CD4-positive, alpha-beta T cell (primary cell): ENCODE data around the gene AGFG1. TPM values are rescaled to one million over a fixed set of nuclear protein-coding genes. Genes with fewer than 3 reads are reported as not detected.

Experiments
- ATAC-seq: fragments of 200-7000 bp; cut with Tn5 transposase; one replicate; pipeline ENCODE4 v1.10.0; 2022; ENCODE audit warnings: mild to moderate bottlenecking; ENCODE audit not compliant: poor library complexity
- CTCF ChIA-PET: fragments of 350-600 bp; sonication (Branson Sonifier 250); formaldehyde crosslinking; loops from one replicate; lab custom pipeline; 2021; ENCODE audit warnings: antibody characterized with exemption, inconsistent platforms; lab: Charles Lee
- POLR2A ChIA-PET: fragments of 350-600 bp; sonication (Branson Sonifier 250); formaldehyde crosslinking; loops from one replicate; lab custom pipeline; 2021; ENCODE audit warnings: antibody characterized with exemption, inconsistent platforms; lab: Charles Lee
- DNase-seq, 14 experiments: peaks; one replicate each; pipeline ENCODE4 v3.0.0-alpha.2; 2013 to 2020; ENCODE audit warnings: mixed read lengths in 2 of 14
- H3K27ac ChIP-seq, 2 donors: one replicate each; pipeline versions ENCODE4 v1.5.1 to v1.7.0; 2013; ENCODE audit warnings: low read length in 2 of 2, low read depth in 1 of 2, mild to moderate bottlenecking in 1 of 2
- H3K27me3 ChIP-seq, 2 experiments: 1 replicate in 1 of 2; 2 replicates in 1 of 2; pipeline versions ENCODE4 v1.6.1 to v1.7.0; 2013; ENCODE audit warnings: low read length in 2 of 2, control low read depth in 1 of 2, mild to moderate bottlenecking in 1 of 2, moderate library complexity in 1 of 2; ENCODE audit not compliant: insufficient read depth in 2 of 2, control insufficient read depth in 1 of 2
- H3K36me3 ChIP-seq: one replicate; pipeline ENCODE4 v1.6.1; 2013; ENCODE audit warnings: low read length, control low read depth; ENCODE audit not compliant: insufficient read depth
- H3K4me1 ChIP-seq: one replicate; pipeline ENCODE4 v1.6.1; 2013; ENCODE audit warnings: low read length, control low read depth; ENCODE audit not compliant: insufficient read depth
- H3K4me3 ChIP-seq: one replicate; pipeline ENCODE4 v1.5.1; 2013; ENCODE audit warnings: mild to moderate bottlenecking, low read length, moderate library complexity
- H3K9me3 ChIP-seq, 2 experiments: 1 replicate in 1 of 2; 2 replicates in 1 of 2; pipeline versions ENCODE4 v1.6.1 to v1.7.0; 2013; ENCODE audit warnings: low read length in 2 of 2, mild to moderate bottlenecking in 2 of 2, control low read depth in 1 of 2, moderate library complexity in 1 of 2; ENCODE audit not compliant: control insufficient read depth in 1 of 2, insufficient read depth in 1 of 2
- H3K27ac Mint-ChIP-seq: one replicate; pipeline ENCODE4 v1.8.0; 2020; ENCODE audit warnings: mixed read lengths
- H3K27me3 Mint-ChIP-seq: one replicate; pipeline ENCODE4 v1.8.0; 2021; ENCODE audit warnings: mixed read lengths
- H3K36me3 Mint-ChIP-seq: one replicate; pipeline ENCODE4 v1.8.0; 2021; ENCODE audit warnings: low read depth, mixed read lengths
- H3K4me1 Mint-ChIP-seq: one replicate; pipeline ENCODE4 v1.8.0; 2021; ENCODE audit warnings: low read depth, mixed read lengths
- H3K4me3 Mint-ChIP-seq: one replicate; pipeline ENCODE4 v1.8.0; 2020; ENCODE audit warnings: mild to moderate bottlenecking, mixed read lengths
- H3K9me3 Mint-ChIP-seq: one replicate; pipeline ENCODE4 v1.8.0; 2020; ENCODE audit warnings: mixed read lengths
- intact Hi-C, 2 experiments: fragments of 100-400 bp; cut with DNase I in 1 of 2; cut with micrococcal nuclease in 1 of 2; formaldehyde crosslinking; loops; one replicate each; pipeline versions ENCODE4 v1.15.1 to v1.9.0; 2023 to 2025; cut with DNase I, micrococcal nuclease
- total RNA-seq, 174 experiments: library from RNA in 2 of 174; stranded (reverse) in 2 of 174; gene quantifications; one replicate each; pipeline ENCODE4 v1.2.3 and lab custom pipeline; 2021 to 2026
- TF ChIP-seq, protein P1 (sequence below): fragments of 200-600 bp; IDR thresholded peaks from one replicate; pipeline ENCODE4 v1.8.0; 2022; ENCODE audit warnings: antibody characterized with exemption, mild to moderate bottlenecking

The AGFG1 gene
- total RNA-seq, 2 experiments from 2014 or later, result 49.9 to 55.9 TPM

DNA sequence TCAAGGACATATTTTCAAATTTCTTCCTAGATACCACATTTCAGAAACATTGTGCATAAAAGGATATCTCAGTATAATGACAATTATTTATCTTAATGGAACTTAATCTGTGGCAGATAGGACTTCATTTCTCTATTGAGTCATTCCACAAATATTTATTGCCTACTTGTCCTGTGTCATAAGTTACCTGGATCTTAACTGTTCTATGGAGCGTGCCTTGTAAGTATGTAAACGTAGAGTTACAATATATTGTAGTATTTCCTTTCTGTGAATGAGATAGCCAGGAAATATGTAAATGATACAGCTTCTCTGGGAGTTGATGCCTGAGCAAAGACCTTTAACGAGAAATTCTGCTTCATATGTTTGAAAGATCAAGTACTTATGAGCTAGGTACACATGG, 2.5 kb downstream of the AGFG1 start:
- no peaks in the 10 kb centered on the region for H3K27me3 Mint-ChIP-seq
- Histone ChIP-seq H3K36me3 (no peaks in the 10 kb centered on the region), H3K9me3 (no peaks in the 10 kb centered on the region), H3K27me3 (no peaks in the 10 kb centered on the region), H3K27ac (no peak overlapping the region), H3K4me1 (peaks cover 16% of the 10 kb centered on the region), H3K4me3 (no peak overlapping the region)
- intact Hi-C loops, result loop anchor here (5.0 to 10.0 kb wide), 4 partner anchors 60 to 640 kb away; partner anchors contain the start of gene RHBDD1 (in 1 of the 2)
- ChIA-PET CTCF (no interaction called here), POLR2A (interaction anchor here (1.9 to 2.0 kb wide), 2 partner anchors 10 to 31 kb away, joined by 5 to 8 read pairs; no protein-coding TSS in a partner anchor)
- H3K9me3 Mint-ChIP-seq, result no peaks in the 10 kb centered on the region
- TF ChIP-seq, protein P1, sequence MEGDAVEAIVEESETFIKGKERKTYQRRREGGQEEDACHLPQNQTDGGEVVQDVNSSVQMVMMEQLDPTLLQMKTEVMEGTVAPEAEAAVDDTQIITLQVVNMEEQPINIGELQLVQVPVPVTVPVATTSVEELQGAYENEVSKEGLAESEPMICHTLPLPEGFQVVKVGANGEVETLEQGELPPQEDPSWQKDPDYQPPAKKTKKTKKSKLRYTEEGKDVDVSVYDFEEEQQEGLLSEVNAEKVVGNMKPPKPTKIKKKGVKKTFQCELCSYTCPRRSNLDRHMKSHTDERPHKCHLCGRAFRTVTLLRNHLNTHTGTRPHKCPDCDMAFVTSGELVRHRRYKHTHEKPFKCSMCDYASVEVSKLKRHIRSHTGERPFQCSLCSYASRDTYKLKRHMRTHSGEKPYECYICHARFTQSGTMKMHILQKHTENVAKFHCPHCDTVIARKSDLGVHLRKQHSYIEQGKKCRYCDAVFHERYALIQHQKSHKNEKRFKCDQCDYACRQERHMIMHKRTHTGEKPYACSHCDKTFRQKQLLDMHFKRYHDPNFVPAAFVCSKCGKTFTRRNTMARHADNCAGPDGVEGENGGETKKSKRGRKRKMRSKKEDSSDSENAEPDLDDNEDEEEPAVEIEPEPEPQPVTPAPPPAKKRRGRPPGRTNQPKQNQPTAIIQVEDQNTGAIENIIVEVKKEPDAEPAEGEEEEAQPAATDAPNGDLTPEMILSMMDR, result no peak
- H3K27ac Mint-ChIP-seq, result peak overlapping the region; percentile 91
- peaks cover 66% of the 10 kb centered on the region for H3K4me1 Mint-ChIP-seq
- H3K4me3 Mint-ChIP-seq, result peak overlapping the region; percentile 96
- DNase-seq (no peak), ATAC-seq (no peak)
- H3K36me3 Mint-ChIP-seq, result peaks cover 4% of the 10 kb centered on the region

DNA sequence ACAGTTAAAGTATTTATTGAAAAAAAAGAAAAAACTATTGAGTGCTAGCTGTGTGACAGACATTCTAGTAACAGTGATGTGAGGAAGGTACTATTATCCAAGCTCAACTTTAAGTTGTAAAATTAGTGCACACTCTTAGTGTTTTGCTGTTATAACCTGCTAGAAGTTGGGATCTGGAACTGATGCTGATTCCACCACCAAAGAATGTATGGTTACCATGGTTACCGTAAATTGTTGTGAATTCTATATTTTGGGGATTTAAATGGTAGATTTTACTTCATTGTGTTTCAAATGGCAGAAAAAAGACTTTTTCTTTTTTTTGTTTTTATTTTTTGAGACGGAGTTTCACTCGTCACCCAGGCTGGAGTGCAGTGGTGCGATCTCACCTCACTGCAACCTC, 5.3 kb downstream of the AGFG1 start:
- peaks cover 85% of the 10 kb centered on the region for H3K4me1 Mint-ChIP-seq
- TF ChIP-seq, protein P1, result no peak
- ChIA-PET CTCF (no interaction called here), POLR2A (interaction anchor here (1.9 kb wide), 1 partner anchor 12 kb away, joined by 5 read pairs; no protein-coding TSS in a partner anchor)
- peaks cover 4% of the 10 kb centered on the region for H3K36me3 Mint-ChIP-seq
- Histone ChIP-seq H3K27me3 (no peaks in the 10 kb centered on the region), H3K9me3 (no peaks in the 10 kb centered on the region), H3K36me3 (no peaks in the 10 kb centered on the region), H3K4me3 (no peak overlapping the region), H3K4me1 (peaks cover 16% of the 10 kb centered on the region), H3K27ac (no peak overlapping the region)
- no peaks in the 10 kb centered on the region for H3K27me3 Mint-ChIP-seq
- DNase-seq (no peak), ATAC-seq (no peak)
- H3K4me3 Mint-ChIP-seq, result no peak overlapping the region
- no peak overlapping the region for H3K27ac Mint-ChIP-seq
- no peaks in the 10 kb centered on the region for H3K9me3 Mint-ChIP-seq
- intact Hi-C loops, result loop anchor here (5.0 to 10.0 kb wide), 3 partner anchors 45 to 642 kb away; partner anchors contain the start of gene RHBDD1 (in 1 of the 2)

DNA sequence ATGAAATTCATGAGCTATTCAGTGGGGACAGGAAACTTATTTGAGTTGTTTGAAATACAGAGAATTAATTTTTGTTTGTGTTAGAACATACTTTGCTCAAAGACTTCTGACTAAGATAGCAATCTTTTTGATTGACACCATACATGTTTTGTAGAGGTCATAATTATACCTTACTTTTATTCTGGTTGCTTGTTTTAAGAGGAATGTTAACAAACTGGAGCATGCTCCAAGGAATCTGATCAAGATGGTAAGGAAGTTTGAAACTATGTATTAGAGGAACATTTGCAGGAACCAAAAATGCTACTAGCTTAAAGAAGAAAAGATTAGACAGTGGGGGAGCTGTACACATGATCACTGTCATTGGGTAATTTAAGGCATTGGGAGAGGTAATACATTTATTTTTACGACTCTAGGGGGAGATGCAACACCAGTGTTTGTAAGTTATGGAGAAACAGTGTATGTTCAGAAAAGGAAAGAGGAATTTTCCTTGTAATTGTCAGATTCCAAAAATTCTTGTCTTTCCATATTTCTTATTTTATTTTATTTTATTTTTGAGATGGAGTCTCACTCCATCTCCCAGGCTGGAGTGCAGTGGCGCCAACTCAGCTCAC, 8.0 kb downstream of the AGFG1 start:
- Histone ChIP-seq H3K9me3 (no peaks in the 10 kb centered on the region), H3K27ac (no peak overlapping the region), H3K36me3 (no peaks in the 10 kb centered on the region), H3K27me3 (no peaks in the 10 kb centered on the region), H3K4me1 (peaks cover 12% of the 10 kb centered on the region), H3K4me3 (no peak overlapping the region)
- CTCF ChIA-PET, result interaction anchor here (0.7 to 1.2 kb wide), 5 partner anchors 9 to 129 kb away, joined by 3 read pairs; no protein-coding TSS in a partner anchor
- POLR2A ChIA-PET, result interaction anchor here (1.2 to 1.9 kb wide), 2 partner anchors 15 kb away, joined by 6 read pairs; no protein-coding TSS in a partner anchor
- TF ChIP-seq, protein P1, result peak; percentile 36
- peak; percentile 75 for ATAC-seq
- peak in 3 of 14 experiments; percentile 39 to 45 (median 43) for DNase-seq
- intact Hi-C loops, result loop anchor here (2.0 to 10.0 kb wide), 4 partner anchors 42 to 645 kb away; partner anchors contain the start of gene RHBDD1 (in 1 of the 2)
- Mint-ChIP-seq H3K27me3 (no peaks in the 10 kb centered on the region), H3K4me3 (peak overlapping the region; percentile 13), H3K27ac (peak overlapping the region; percentile 38), H3K4me1 (peaks cover 81% of the 10 kb centered on the region), H3K36me3 (peaks cover 5% of the 10 kb centered on the region), H3K9me3 (no peaks in the 10 kb centered on the region)
